SH-SY5Y (cell line): ENCODE measurements around the gene MCU.

Experiments
- GATA2 ChIP-seq: IDR thresholded peaks from 2 replicates; pipeline ENCODE4 v1.6.1; 2011; ENCODE audit warnings: mild to moderate bottlenecking, low read depth, low read length
- GATA3 ChIP-seq: IDR thresholded peaks from 2 replicates; pipeline ENCODE4 v1.6.1; 2011; ENCODE audit warnings: low read depth, mild to moderate bottlenecking, low read length, moderate library complexity

Gene MCU, protein sequence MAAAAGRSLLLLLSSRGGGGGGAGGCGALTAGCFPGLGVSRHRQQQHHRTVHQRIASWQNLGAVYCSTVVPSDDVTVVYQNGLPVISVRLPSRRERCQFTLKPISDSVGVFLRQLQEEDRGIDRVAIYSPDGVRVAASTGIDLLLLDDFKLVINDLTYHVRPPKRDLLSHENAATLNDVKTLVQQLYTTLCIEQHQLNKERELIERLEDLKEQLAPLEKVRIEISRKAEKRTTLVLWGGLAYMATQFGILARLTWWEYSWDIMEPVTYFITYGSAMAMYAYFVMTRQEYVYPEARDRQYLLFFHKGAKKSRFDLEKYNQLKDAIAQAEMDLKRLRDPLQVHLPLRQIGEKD

DNA sequence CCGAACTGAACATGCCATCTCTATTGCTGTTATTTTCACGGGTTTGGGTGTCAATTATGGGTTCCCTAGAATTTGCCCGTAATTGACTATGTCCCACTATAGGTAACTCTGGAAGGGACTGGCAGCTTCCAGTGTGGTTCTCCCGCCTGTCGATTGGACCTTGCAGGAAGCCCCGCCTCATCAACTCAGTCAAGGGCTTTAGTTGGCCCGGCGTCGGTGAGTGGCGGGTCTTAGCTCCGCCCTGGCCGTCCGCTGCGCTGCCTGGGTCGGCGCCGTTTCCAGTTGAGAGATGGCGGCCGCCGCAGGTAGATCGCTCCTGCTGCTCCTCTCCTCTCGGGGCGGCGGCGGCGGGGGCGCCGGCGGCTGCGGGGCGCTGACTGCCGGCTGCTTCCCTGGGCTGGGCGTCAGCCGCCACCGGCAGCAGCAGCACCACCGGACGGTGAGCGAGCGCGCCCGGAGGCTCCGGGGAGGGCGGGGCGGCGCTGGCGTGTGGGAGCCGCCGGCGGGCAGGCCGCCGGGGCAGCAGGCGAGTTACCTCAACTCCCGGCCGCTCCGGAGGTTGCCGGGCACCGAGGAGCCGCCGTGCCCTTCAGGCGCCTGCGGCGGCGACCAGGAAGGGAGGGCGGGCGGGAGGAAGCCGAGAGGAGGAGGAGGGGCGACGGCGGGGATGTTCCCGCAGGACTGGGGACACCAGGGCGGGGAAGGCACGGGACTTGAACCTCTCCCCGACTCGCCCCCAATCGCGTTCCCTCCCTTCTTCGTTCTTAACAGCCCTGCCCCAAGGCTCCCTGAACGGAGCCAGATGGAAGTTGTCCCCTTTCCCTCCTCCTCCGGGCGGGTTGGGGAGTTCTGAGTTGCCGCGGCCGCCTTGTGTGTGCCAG is at the start of gene MCU:
TSS of gene MCU (plus strand) at position 281 of the 881 bp plus-strand sequence. CDS start at position 290, 9 bp downstream.
- TF ChIP-seq GATA3 = no peak
- no peak for TF ChIP-seq GATA2

DNA sequence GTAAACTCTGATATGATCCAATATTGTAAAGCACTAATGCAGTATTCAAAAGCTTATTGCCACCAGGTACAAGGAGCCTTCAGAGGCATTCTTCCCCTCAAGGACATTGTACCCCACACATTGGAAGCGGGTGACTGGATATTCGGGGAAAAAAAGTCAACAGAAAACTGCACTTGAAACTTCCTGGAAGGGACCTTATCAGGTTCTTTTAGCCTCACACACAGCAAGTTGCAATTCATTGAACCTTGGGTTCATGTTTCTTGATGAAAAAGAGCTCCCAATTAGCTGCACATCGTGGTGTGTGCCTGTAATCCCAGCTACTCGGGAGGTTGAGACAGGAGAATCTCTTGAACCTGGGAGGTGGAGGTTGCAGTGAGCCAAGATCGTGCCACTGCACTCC is 49.6 kb upstream of the MCU start:
- no peak for TF ChIP-seq GATA2
- no peak for TF ChIP-seq GATA3

DNA sequence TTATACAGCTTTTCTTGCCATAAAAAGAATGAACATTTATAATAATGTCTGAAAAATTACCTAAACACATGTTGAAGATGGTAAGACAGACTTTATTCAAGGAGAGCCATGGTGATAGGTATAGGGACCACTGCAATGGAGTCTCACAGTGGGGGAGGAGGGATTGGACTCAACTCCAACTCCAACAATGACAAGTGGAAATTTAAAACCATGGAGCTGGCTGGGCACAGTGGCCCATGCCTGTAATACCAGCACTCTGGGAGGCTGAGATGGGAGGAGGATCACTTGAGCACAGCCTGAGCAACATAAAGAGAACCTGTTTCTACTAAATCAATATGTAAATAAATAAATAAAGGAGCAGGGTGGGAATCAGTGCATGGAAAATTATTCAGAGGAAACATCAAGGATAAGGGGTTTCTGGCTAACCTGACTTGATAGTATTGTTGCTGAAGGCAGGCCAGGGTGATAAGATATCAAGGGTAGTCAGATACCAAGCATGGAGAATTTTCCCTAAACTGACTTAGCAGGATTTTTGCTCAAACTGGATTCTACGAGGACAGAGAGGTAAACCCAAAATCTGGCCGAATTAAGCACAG is 46.6 kb upstream of the MCU start:
- TF ChIP-seq GATA2 = no peak
- TF ChIP-seq GATA3 = no peak

DNA sequence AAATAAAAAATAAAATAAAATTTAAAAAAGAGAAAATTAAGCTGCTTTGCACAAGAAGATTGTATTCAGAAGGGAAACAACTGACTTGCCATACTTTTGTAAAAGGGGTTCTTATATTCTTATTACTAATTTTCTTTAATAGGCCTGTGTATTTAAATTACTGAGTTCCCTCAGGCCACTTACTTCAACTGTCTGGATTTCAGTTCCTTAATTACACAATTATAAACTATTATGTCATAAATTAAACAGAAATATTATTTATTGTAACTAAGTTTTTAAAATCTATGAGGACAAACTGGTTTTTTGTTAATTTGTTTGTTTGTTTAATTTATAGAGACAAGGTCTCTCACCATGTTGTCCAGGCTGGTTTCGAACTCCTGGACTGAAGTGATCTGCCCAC is 43.6 kb upstream of the MCU start:
- TF ChIP-seq GATA3 (no peak), GATA2 (no peak)

DNA sequence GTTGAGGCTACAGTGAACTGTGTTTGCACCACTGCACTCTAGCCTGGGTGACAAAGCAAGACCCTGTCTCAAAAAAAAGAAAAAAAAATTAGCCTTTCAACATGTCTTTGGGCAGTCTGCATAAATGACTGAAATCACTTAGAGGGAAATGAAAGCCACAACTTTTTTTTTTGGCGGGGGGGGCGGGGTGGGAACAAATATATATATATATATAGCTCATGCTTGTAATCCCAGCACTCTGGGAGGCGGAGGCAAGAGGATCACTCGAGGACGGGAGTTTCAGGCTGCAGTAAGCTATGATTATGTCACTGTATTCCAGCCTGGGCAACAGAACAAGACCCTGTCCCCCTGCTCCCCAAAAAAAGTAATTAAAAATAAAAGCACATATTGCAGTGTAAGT is 42.7 kb upstream of the MCU start:
- no peak for TF ChIP-seq GATA3
- TF ChIP-seq GATA2 = no peak

DNA sequence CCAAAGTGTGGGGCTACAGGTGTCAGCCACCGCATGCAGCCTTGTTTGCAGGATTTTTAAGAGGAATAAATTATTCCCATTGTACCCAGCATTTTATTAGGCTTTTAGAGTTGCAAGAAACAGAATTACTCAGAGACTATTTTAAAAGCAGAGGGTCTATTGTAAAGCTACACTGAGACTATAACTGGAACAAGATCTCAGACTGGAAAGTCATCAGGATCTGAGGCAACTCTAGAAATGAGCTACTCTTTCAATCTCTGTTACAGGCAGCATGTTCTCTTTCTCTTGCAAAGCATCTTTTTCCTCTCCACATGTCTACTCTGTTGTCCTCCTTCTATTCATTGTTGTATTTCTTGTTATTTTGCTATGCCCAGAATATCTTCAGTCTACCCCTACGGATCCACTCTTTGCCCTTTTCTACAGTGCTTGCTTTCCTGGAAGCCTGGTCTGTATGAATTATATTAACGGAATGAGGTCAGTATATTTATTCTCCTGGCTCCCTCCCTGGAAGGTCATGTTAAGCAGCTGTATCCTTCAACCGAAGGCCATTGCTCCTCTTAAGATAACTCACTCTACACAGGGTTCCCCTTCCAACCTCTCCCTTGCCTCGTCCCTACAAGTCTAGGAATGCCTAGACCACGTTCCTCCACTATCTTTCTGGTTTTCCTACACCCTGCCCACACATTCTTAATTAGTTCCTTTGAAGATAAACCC is 38.4 kb upstream of the MCU start:
- no peak for TF ChIP-seq GATA2
- no peak for TF ChIP-seq GATA3

DNA sequence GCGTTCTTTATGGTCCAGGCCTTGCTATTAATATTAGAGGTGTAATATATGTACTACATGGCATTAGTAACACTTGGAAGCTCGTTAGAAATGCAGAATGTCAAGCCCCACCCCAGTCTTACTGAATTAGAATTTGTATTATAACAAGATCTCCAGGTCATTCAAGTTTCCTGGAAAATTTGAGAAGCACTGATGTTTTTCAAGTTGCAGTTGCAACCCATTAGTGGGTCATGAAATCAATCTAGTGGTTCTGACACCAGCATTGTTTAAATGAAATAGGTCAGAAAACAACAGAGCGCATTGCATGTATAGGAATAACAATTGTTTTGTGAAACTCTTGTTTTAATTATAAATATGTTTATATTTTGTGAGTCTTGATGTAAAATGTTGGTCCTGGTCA is 37.2 kb upstream of the MCU start:
- TF ChIP-seq GATA2 = no peak
- TF ChIP-seq GATA3 = no peak

DNA sequence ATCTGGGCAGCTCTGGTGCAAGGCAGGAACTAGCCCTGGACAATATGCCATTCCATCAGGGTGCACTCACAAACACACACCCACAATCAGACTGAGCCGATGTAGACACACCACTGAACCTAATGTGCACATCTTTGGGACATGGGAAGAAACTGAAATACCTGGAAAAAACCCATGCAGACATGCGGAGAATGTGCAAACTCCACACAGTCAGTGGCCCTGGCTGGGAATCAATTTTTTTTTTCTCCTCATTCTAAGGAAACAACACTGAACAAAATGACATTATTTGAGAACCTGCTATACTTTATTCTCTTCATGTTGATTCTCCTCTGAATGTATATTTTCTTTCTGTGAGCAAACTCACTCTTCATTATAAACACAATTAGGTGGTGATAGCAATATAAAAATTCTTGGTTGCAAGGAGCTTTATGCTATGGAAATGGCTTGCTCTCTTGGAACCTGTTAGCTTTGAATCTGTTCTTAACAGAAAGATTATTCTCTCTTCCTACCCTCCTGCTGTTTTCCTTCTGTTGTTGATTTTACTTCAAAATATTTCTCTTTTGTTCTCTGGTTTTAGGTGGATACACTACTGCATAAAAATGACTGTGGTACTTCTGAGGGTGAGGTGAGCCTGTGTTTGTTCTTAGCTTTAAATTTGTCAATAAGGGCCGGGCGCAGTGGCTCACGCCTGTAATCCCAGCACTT is 33.1 kb upstream of the MCU start:
- no peak for TF ChIP-seq GATA2
- no peak for TF ChIP-seq GATA3

DNA sequence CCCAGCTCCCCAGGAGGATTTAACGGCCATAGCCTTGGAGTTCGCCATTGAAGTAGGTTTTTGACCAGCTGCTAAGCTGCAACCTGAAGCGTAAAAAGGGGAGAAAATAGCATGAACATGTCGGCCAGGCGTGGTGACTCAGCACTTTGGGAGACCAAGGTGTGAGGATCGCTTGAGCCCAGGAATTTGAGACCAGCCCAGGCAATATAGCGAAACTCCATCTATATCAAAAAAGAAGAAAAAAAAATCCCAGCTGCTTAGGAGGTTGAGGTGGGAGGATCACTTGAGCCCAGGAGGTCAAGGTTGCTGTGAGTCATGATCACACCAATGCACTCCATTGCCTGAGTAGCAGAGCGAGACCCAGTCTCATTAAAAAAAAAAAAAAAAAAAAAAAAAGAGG is 32.2 kb upstream of the MCU start:
- TF ChIP-seq GATA2 = no peak
- no peak for TF ChIP-seq GATA3

DNA sequence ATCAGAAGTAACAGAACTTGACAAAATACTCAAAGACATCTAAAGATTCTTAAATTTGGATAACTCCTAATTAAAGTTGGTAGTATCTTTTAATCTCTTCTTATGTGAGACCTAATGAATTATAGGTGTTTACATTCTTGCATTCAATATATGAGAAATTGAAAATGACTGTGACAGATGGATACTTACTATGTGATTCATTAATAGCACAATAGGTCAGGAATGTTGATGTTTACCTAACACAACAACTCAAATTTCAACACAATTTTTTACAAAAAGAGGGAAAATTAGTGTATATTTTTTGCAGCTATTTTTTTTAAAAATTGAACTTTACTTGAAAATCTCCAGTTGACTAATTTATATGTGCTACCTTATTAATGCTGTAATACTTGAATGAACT is 31.7 kb upstream of the MCU start:
- TF ChIP-seq GATA2 (no peak), GATA3 (no peak)

DNA sequence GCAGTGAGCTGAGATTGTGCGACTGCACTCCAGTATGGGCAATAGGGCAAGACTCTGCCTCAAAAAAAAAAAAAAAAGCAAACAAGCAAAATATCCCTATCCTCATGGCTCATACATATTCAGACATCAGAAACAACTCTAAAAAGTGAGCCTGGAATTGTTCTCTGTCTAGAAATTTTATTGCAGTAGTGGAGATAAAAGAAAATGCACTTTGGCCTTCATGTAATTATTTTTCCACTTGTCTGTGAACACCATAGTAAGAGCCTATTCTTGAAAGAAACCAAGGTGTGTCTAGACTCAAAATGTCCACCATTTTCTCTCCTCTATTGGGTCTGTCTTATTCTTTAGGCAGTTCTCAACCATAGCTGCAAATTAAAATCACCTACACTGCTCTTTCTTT is 30.5 kb upstream of the MCU start:
- TF ChIP-seq GATA3 = no peak

DNA sequence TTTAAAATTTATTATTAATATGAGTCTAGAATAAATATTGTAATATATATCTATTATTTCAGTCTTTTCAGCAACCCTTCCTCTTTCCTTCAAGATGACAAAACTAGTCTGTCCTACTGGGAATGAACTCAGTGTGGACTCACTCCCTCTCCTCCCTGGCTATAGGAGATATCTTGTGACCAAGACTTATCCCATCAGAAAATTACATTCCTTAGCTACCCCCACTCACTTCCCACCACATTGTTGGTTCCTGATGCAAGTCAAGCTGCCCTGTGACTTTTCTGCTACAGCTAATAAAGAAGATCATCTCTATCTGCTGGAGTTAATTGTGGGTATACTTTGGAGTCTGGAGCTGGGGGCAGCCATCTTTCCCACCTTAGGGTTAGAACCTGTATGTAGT is 28.0 kb upstream of the MCU start:
- TF ChIP-seq GATA3 (no peak), GATA2 (no peak)

DNA sequence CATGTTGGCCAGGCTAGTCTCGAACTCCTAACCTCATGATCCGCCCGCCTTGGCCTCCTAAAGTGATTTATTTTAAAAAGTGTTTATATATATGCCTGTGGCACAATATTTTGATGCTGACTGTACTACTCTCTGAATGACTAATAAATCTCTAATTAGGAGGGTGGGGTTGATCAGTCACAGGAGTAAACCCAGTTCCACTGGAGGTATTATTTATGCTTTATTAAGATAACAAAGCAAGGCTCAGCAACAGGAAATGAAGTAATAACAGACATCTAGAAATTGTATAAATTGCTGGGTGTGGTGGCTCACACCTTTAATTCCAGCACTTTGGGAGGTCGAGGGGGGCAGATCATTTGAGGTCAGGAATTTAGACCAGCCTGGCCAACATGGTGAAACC is 26.0 kb upstream of the MCU start:
- TF ChIP-seq GATA3 (no peak), GATA2 (no peak)
